Measurements from ENCODE around the gene SARDH.
A peak's percentile ranks its signal among the peaks of the same experiment; 100 is the strongest.
"Not testable (repeated sequence)": the region's sequence is repeated elsewhere in the genome, so short reads cannot be mapped to it uniquely, and the experiment has no call there.

The SARDH gene

GRCh38 chr9:133759946-133760345 is 21.8 kb upstream of the SARDH start:
- no peak for DNase-seq (ENCODE audit: low spot score)

- no peak for DNase-seq (ENCODE audit: low spot score)
Observed at GRCh38 chr9:133759146-133759900, 21.2 kb upstream of the SARDH start.

GRCh38 chr9:133758228-133758627 is 20.1 kb upstream of the SARDH start:
- no peak for DNase-seq (ENCODE audit: low spot score)

- DNase-seq (ENCODE audit: low spot score) = no peak
Observed at GRCh38 chr9:133754688-133755227, 16.6 kb upstream of the SARDH start.

GRCh38 chr9:133754187-133754586 is 16.0 kb upstream of the SARDH start:
- no peak for DNase-seq (ENCODE audit: low spot score)

GRCh38 chr9:133752739-133753446 is 14.7 kb upstream of the SARDH start:
- no peak for DNase-seq (ENCODE audit: low spot score)

- DNase-seq (ENCODE audit: low spot score) = no peak
Observed at GRCh38 chr9:133750982-133751649, 13.0 kb upstream of the SARDH start.

GRCh38 chr9:133747309-133747708 is 9.2 kb upstream of the SARDH start:
- no peak for DNase-seq (ENCODE audit: low spot score)

- DNase-seq (ENCODE audit: low spot score) = not testable (repeated sequence)
Observed at GRCh38 chr9:133744528-133744927, 6.4 kb upstream of the SARDH start.

- peak; percentile 85 for DNase-seq (ENCODE audit: low spot score)
Observed at GRCh38 chr9:133742849-133743444, 4.8 kb upstream of the SARDH start.

GRCh38 chr9:133742251-133742650 is 4.1 kb upstream of the SARDH start:
- no peak for DNase-seq (ENCODE audit: low spot score)

GRCh38 chr9:133741716-133742115 is 3.6 kb upstream of the SARDH start:
- DNase-seq (ENCODE audit: low spot score) = no peak

GRCh38 chr9:133740911-133741310 is 2.8 kb upstream of the SARDH start:
- DNase-seq (ENCODE audit: low spot score) = no peak

GRCh38 chr9:133739408-133740280 is 1.5 kb upstream of the SARDH start:
- no peak for DNase-seq (ENCODE audit: low spot score)

- no peak for DNase-seq (ENCODE audit: low spot score)
Observed at GRCh38 chr9:133738640-133739225, 581 bp upstream of the SARDH start.

GRCh38 chr9:133737071-133737773 is 930 bp downstream of the SARDH start:
- no peak for DNase-seq (ENCODE audit: low spot score)

GRCh38 chr9:133735931-133736330 is 2.2 kb downstream of the SARDH start:
- no peak for DNase-seq (ENCODE audit: low spot score)

- no peak for DNase-seq (ENCODE audit: low spot score)
Observed at GRCh38 chr9:133735415-133735775, 2.8 kb downstream of the SARDH start.

- DNase-seq (ENCODE audit: low spot score) = no peak
Observed at GRCh38 chr9:133734590-133735414, 3.4 kb downstream of the SARDH start.
